CD4-positive, alpha-beta T cell (primary cell): ENCODE results near the gene B4GALT2. TPM values are rescaled to one million over a fixed set of nuclear protein-coding genes. Genes with fewer than 3 reads are reported as not detected.

ENCODE experiments used
- ATAC-seq: fragments of 200-7000 bp; cut with Tn5 transposase; one replicate; pipeline ENCODE4 v1.10.0; 2022; ENCODE audit warnings: mild to moderate bottlenecking; ENCODE audit not compliant: poor library complexity
- CTCF ChIA-PET: fragments of 350-600 bp; sonication (Branson Sonifier 250); formaldehyde crosslinking; loops from one replicate; lab custom pipeline; 2021; ENCODE audit warnings: antibody characterized with exemption, inconsistent platforms; lab: Charles Lee
- POLR2A ChIA-PET: fragments of 350-600 bp; sonication (Branson Sonifier 250); formaldehyde crosslinking; loops from one replicate; lab custom pipeline; 2021; ENCODE audit warnings: antibody characterized with exemption, inconsistent platforms; lab: Charles Lee
- DNase-seq, 14 experiments: peaks; one replicate each; pipeline ENCODE4 v3.0.0-alpha.2; 2013 to 2020; ENCODE audit warnings: mixed read lengths in 2 of 14
- H3K27ac ChIP-seq, 2 donors: one replicate each; pipeline versions ENCODE4 v1.5.1 to v1.7.0; 2013; ENCODE audit warnings: low read length in 2 of 2, low read depth in 1 of 2, mild to moderate bottlenecking in 1 of 2
- H3K27me3 ChIP-seq, 2 experiments: 1 replicate in 1 of 2; 2 replicates in 1 of 2; pipeline versions ENCODE4 v1.6.1 to v1.7.0; 2013; ENCODE audit warnings: low read length in 2 of 2, control low read depth in 1 of 2, mild to moderate bottlenecking in 1 of 2, moderate library complexity in 1 of 2; ENCODE audit not compliant: insufficient read depth in 2 of 2, control insufficient read depth in 1 of 2
- H3K36me3 ChIP-seq: one replicate; pipeline ENCODE4 v1.6.1; 2013; ENCODE audit warnings: low read length, control low read depth; ENCODE audit not compliant: insufficient read depth
- H3K4me1 ChIP-seq: one replicate; pipeline ENCODE4 v1.6.1; 2013; ENCODE audit warnings: low read length, control low read depth; ENCODE audit not compliant: insufficient read depth
- H3K4me3 ChIP-seq: one replicate; pipeline ENCODE4 v1.5.1; 2013; ENCODE audit warnings: mild to moderate bottlenecking, low read length, moderate library complexity
- H3K9me3 ChIP-seq, 2 experiments: 1 replicate in 1 of 2; 2 replicates in 1 of 2; pipeline versions ENCODE4 v1.6.1 to v1.7.0; 2013; ENCODE audit warnings: low read length in 2 of 2, mild to moderate bottlenecking in 2 of 2, control low read depth in 1 of 2, moderate library complexity in 1 of 2; ENCODE audit not compliant: control insufficient read depth in 1 of 2, insufficient read depth in 1 of 2
- H3K27ac Mint-ChIP-seq: one replicate; pipeline ENCODE4 v1.8.0; 2020; ENCODE audit warnings: mixed read lengths
- H3K27me3 Mint-ChIP-seq: one replicate; pipeline ENCODE4 v1.8.0; 2021; ENCODE audit warnings: mixed read lengths
- H3K36me3 Mint-ChIP-seq: one replicate; pipeline ENCODE4 v1.8.0; 2021; ENCODE audit warnings: low read depth, mixed read lengths
- H3K4me1 Mint-ChIP-seq: one replicate; pipeline ENCODE4 v1.8.0; 2021; ENCODE audit warnings: low read depth, mixed read lengths
- H3K4me3 Mint-ChIP-seq: one replicate; pipeline ENCODE4 v1.8.0; 2020; ENCODE audit warnings: mild to moderate bottlenecking, mixed read lengths
- H3K9me3 Mint-ChIP-seq: one replicate; pipeline ENCODE4 v1.8.0; 2020; ENCODE audit warnings: mixed read lengths
- CTCF ChIP-seq: fragments of 200-600 bp; IDR thresholded peaks from one replicate; pipeline ENCODE4 v1.8.0; 2022; ENCODE audit warnings: antibody characterized with exemption, mild to moderate bottlenecking
- intact Hi-C, 2 experiments: fragments of 100-400 bp; cut with DNase I in 1 of 2; cut with micrococcal nuclease in 1 of 2; formaldehyde crosslinking; loops; one replicate each; pipeline versions ENCODE4 v1.15.1 to v1.9.0; 2023 to 2025; cut with DNase I, micrococcal nuclease
- total RNA-seq, 174 experiments: library from RNA in 2 of 174; stranded (reverse) in 2 of 174; gene quantifications; one replicate each; pipeline ENCODE4 v1.2.3 and lab custom pipeline; 2021 to 2026

B4GALT2 gene
- total RNA-seq, 2 experiments from 2014 or later, result 0.22 to 0.34 TPM

GRCh38 chr1:44013949-44014348 lies 34.9 kb downstream of the B4GALT2 start:
- no peaks in the 10 kb centered on the region for H3K27me3 ChIP-seq
- no peaks in the 10 kb centered on the region for H3K36me3 ChIP-seq
- no peaks in the 10 kb centered on the region for H3K9me3 Mint-ChIP-seq
- POLR2A ChIA-PET, result interaction anchor here (1.3 kb wide), 1 partner anchor 8 kb away, joined by 3 read pairs; no protein-coding TSS in a partner anchor
- H3K27me3 Mint-ChIP-seq, result no peaks in the 10 kb centered on the region
- peaks cover 17% of the 10 kb centered on the region for H3K4me1 Mint-ChIP-seq
- intact Hi-C loops, result no loop called here
- CTCF ChIA-PET, result interaction anchor here (1.1 kb wide), 1 partner anchor 34 kb away, joined by 4 read pairs; no protein-coding TSS in a partner anchor
- H3K27ac Mint-ChIP-seq, result no peak overlapping the region
- TF ChIP-seq CTCF, result no peak
- H3K9me3 ChIP-seq, result no peaks in the 10 kb centered on the region
- ATAC-seq (no peak), DNase-seq (no peak)
- no peak overlapping the region for H3K27ac ChIP-seq
- H3K4me3 ChIP-seq, result no peak overlapping the region
- no peak overlapping the region for H3K4me3 Mint-ChIP-seq
- H3K36me3 Mint-ChIP-seq, result no peaks in the 10 kb centered on the region
- H3K4me1 ChIP-seq, result peaks cover 2% of the 10 kb centered on the region

GRCh38 chr1:44014365-44015104 lies 35.5 kb downstream of the B4GALT2 start:
- intact Hi-C loops, result no loop called here
- no peak for TF ChIP-seq CTCF
- DNase-seq (no peak), ATAC-seq (no peak)
- H3K27me3 Mint-ChIP-seq, result no peaks in the 10 kb centered on the region
- ChIA-PET CTCF (interaction anchor here (0.8 to 1.1 kb wide), 2 partner anchors 22 to 33 kb away, joined by 3 to 4 read pairs; no protein-coding TSS in a partner anchor), POLR2A (interaction anchor here (0.8 kb wide), 1 partner anchor 16 kb away, joined by 3 read pairs; no protein-coding TSS in a partner anchor)
- Histone ChIP-seq H3K9me3 (no peaks in the 10 kb centered on the region), H3K27me3 (no peaks in the 10 kb centered on the region), H3K27ac (no peak overlapping the region), H3K4me3 (no peak overlapping the region), H3K36me3 (no peaks in the 10 kb centered on the region), H3K4me1 (peaks cover 2% of the 10 kb centered on the region)
- H3K4me1 Mint-ChIP-seq, result peaks cover 17% of the 10 kb centered on the region
- no peak overlapping the region for H3K27ac Mint-ChIP-seq
- H3K36me3 Mint-ChIP-seq, result no peaks in the 10 kb centered on the region
- no peaks in the 10 kb centered on the region for H3K9me3 Mint-ChIP-seq
- no peak overlapping the region for H3K4me3 Mint-ChIP-seq

GRCh38 chr1:44015206-44015605 lies 36.2 kb downstream of the B4GALT2 start:
- Mint-ChIP-seq H3K27ac (no peak overlapping the region), H3K4me1 (peaks cover 17% of the 10 kb centered on the region), H3K36me3 (no peaks in the 10 kb centered on the region), H3K9me3 (no peaks in the 10 kb centered on the region), H3K4me3 (no peak overlapping the region), H3K27me3 (no peaks in the 10 kb centered on the region)
- ChIA-PET CTCF (interaction anchor here (0.8 kb wide), 1 partner anchor 22 kb away, joined by 3 read pairs; no protein-coding TSS in a partner anchor), POLR2A (interaction anchor here (0.8 kb wide), 1 partner anchor 15 kb away, joined by 3 read pairs; no protein-coding TSS in a partner anchor)
- DNase-seq (no peak), ATAC-seq (no peak)
- Histone ChIP-seq H3K4me3 (no peak overlapping the region), H3K36me3 (no peaks in the 10 kb centered on the region), H3K4me1 (peaks cover 2% of the 10 kb centered on the region), H3K9me3 (no peaks in the 10 kb centered on the region), H3K27ac (no peak overlapping the region), H3K27me3 (no peaks in the 10 kb centered on the region)
- no peak for TF ChIP-seq CTCF
- intact Hi-C loops, result no loop called here
